A549 (cell line): ENCODE results near the gene BRPF1. TPM values are rescaled to one million over a fixed set of nuclear protein-coding genes. Genes with fewer than 3 reads are reported as not detected.

ENCODE experiments used
- ATAC-seq, 2 experiments: fragments of 200-7000 bp in 1 of 2; fragments of >200 bp in 1 of 2; cut with Nextera tagmentation in 1 of 2; cut with Tn5 transposase in 1 of 2; 3 replicates each; pipeline versions ENCODE4 v1.8.0 to v1.9.1; 2018 to 2020; ENCODE audit warnings: mild to moderate bottlenecking in 1 of 2, moderate library complexity in 1 of 2
- CTCF ChIA-PET: fragments of 300-600 bp; sonication (Branson Sonifier 250); formaldehyde crosslinking; extraction: SDS; loops from one replicate; lab custom pipeline; 2021; ENCODE audit warnings: antibody characterized with exemption, inconsistent platforms; lab: Yijun Ruan, JAX
- POLR2A ChIA-PET: fragments of 350-600 bp; formaldehyde crosslinking; extraction: SDS; loops from one replicate; lab custom pipeline; 2021; ENCODE audit warnings: antibody characterized with exemption, inconsistent platforms; lab: Yijun Ruan, JAX
- DNase-seq, 2 experiments: peaks; one replicate each; pipeline versions ENCODE4 v3.0.0 to v3.0.0-alpha.2; 2011 to 2016; ENCODE audit warnings: low read depth in 1 of 2, low spot score in 1 of 2
- FAIRE-seq: peaks from 2 replicates; lab custom pipeline; 2011; peaks lifted over from hg19 to GRCh38; lab: Jason Lieb, UNC
- H3K27ac ChIP-seq, 2 experiments: fragments of >200 bp; sonication (Bioruptor Twin); formaldehyde crosslinking; 3 replicates each; pipeline ENCODE4 v1.5.1; 2016 to 2017
- H3K4me1 ChIP-seq: fragments of >200 bp; sonication (Bioruptor Twin); formaldehyde crosslinking; 3 replicates; pipeline ENCODE4 v1.6.1; 2016
- H3K4me2 ChIP-seq: fragments of >200 bp; sonication (Bioruptor Twin); formaldehyde crosslinking; 3 replicates; pipeline ENCODE4 v1.6.1; 2016
- H3K4me3 ChIP-seq: fragments of >200 bp; sonication (Bioruptor Twin); formaldehyde crosslinking; 3 replicates; pipeline ENCODE4 v1.5.1; 2016
- H3K9me3 ChIP-seq: fragments of >200 bp; sonication (Bioruptor Twin); formaldehyde crosslinking; 3 replicates; pipeline ENCODE4 v1.6.1; 2016
- CBX8 ChIP-seq: fragments of 200-600 bp; sonication (generic); IDR thresholded peaks from 2 replicates; pipeline ENCODE4 v1.6.1; 2016
- CHD4 ChIP-seq: fragments of 200-600 bp; sonication (generic); IDR thresholded peaks from 2 replicates; pipeline ENCODE4 v1.6.1; 2016; ENCODE audit warnings: antibody characterized with exemption, mild to moderate bottlenecking, borderline replicate concordance
- ESRRA ChIP-seq: fragments of 150-350 bp; IDR thresholded peaks from 2 replicates; pipeline ENCODE4 v1.6.1; 2014; ENCODE audit warnings: mild to moderate bottlenecking, low read length, borderline replicate concordance
- JUN ChIP-seq, 2 experiments: fragments of >200 bp; sonication (Bioruptor Twin); formaldehyde crosslinking; IDR thresholded peaks; 2 replicates in 1 of 2; 3 replicates in 1 of 2; pipeline ENCODE4 v1.6.1; 2016 to 2017
- NFE2L2 ChIP-seq: fragments of 150-350 bp; conservative IDR thresholded peaks from 2 replicates; pipeline ENCODE4 v1.6.1; 2014; ENCODE audit warnings: low read length
- PHF8 ChIP-seq: fragments of 200-600 bp; sonication (generic); IDR thresholded peaks from 2 replicates; pipeline ENCODE4 v1.6.1; 2016; ENCODE audit warnings: low read depth, mild to moderate bottlenecking, antibody characterized with exemption, moderate library complexity, borderline replicate concordance
- RAD21 ChIP-seq, 2 experiments: fragments of >200 bp in 1 of 2; sonication (Bioruptor Twin) in 1 of 2; formaldehyde crosslinking in 1 of 2; IDR thresholded peaks in 1 of 2; conservative IDR thresholded peaks in 1 of 2; 2 replicates in 1 of 2; 3 replicates in 1 of 2; pipeline ENCODE4 v1.6.1; 2012 to 2018; ENCODE audit warnings: inconsistent platforms in 1 of 2
- REST ChIP-seq: fragments of 200-600 bp; sonication (generic); IDR thresholded peaks from 2 replicates; pipeline ENCODE4 v1.6.1; 2016; ENCODE audit warnings: antibody characterized with exemption, mild to moderate bottlenecking, moderate library complexity
- SREBF2 ChIP-seq: fragments of 450-650 bp; IDR thresholded peaks from 2 replicates; pipeline ENCODE4 v1.6.1; 2014; ENCODE audit warnings: mild to moderate bottlenecking, moderate library complexity
- WGBS: methylation state at CpG from one replicate; pipeline ENCODE4 v1.1.6; 2017; ENCODE audit errors: missing lambda C conversion rate; 5-methylcytosine and 5-hydroxymethylcytosine counted together
- polyA plus RNA-seq, 4 experiments: library from polyadenylated mRNA; depleted of rRNA in 3 of 4; stranded (reverse); fragments of >200 nt; fragmentation: RNase III in 1 of 4; extraction: RNeasy Plus Mini Kit Qiagen cat#74134 plus additional on column Dnase treatment in 1 of 4; gene quantifications; 2 replicates in 3 of 4; 3 replicates in 1 of 4; pipeline ENCODE4 v1.2.3, GENCODE V29; 2011 to 2017
- TF ChIP-seq, protein P1 (sequence below): IDR thresholded peaks from 2 replicates; pipeline ENCODE4 v1.6.1; 2012
- TF ChIP-seq, protein P2 (sequence below): fragments of 250-450 bp; sonication (Bioruptor Pico); IDR thresholded peaks from 2 replicates; pipeline ENCODE4 v1.5.0; 2020; ENCODE audit warnings: low read depth, mild to moderate bottlenecking, moderate library complexity

The BRPF1 gene
- polyA plus RNA-seq, 2 of the 4 experiments (the other 2 are of a cell fraction), result 8.6 to 12.4 TPM

GRCh38 chr3:9730657-9731205, 804 bp upstream of the BRPF1 start (continued):
- TF ChIP-seq RAD21 (conservative IDR thresholded peaks at IDR 0.05 in 1 of 2, IDR thresholded peaks at IDR 0.05 in 1 of 2), result no peak
- TF ChIP-seq JUN (IDR thresholded peaks at IDR 0.05), result no peak
- no peak for TF ChIP-seq REST
- TF ChIP-seq, protein P1, sequence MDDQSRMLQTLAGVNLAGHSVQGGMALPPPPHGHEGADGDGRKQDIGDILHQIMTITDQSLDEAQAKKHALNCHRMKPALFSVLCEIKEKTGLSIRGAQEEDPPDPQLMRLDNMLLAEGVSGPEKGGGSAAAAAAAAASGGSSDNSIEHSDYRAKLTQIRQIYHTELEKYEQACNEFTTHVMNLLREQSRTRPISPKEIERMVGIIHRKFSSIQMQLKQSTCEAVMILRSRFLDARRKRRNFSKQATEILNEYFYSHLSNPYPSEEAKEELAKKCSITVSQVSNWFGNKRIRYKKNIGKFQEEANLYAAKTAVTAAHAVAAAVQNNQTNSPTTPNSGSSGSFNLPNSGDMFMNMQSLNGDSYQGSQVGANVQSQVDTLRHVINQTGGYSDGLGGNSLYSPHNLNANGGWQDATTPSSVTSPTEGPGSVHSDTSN, result no peak
- TF ChIP-seq, protein P2, sequence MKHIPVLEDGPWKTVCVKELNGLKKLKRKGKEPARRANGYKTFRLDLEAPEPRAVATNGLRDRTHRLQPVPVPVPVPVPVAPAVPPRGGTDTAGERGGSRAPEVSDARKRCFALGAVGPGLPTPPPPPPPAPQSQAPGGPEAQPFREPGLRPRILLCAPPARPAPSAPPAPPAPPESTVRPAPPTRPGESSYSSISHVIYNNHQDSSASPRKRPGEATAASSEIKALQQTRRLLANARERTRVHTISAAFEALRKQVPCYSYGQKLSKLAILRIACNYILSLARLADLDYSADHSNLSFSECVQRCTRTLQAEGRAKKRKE (CRISPR knock-in tag), result no peak
- TF ChIP-seq, all 56 proteins: peak for 0

DNA sequence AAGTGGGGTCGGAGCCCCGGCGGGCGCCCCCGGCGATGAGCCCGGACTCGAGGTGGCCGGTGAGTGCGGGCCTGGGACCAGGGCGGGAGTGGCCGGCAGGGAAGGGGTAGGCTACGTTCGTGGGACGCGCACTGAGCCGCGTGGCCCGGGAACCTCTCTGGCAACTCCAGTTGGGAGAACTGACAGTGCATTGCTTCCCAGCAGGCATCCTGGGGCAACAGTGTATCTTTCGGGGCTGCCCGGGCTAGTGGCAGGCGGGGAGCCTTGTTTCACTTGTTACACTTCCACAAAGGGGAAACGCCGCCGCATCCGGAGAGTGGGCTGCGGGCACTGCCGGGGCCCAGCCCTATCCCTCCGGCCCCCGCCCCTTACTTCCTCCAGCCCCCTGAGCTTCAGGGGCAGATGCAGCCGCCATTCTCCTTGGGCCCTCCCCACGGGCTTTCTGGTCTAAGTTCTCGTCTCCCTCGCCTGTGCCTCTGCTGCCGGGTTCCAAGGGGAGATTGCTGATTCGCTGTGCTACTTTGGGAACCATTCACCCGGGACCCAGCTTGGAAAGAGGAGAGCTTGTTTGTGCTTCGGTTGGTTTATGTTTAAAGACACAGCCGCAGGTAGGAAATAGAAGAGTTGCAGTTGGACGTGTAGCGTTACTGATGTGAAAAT, 675 bp downstream of the BRPF1 start:
- DNase-seq (peak in 1 of 2 experiments; percentile 41), ATAC-seq (peak in 1 of 2 experiments; percentile 12; a peak in 3 of 6 replicates), FAIRE-seq (no peak)
- Histone ChIP-seq H3K9me3 (no peaks in the 10 kb centered on the region), H3K4me3 (peak overlapping the region; percentile 92), H3K4me2 (peak overlapping the region; percentile 97), H3K4me1 (peaks cover 16% of the 10 kb centered on the region), H3K27ac (peak overlapping the region; percentile 93 to 97)
- WGBS, result 6% methylated on average over 28 of the region's 41 CpGs
- ChIA-PET POLR2A (interaction anchor here (0.6 to 3.3 kb wide), 5 partner anchors 17 to 564 kb away, joined by 3 to 17 read pairs (median 8); partner anchors contain the start of genes ARPC4, OGG1 and TADA3), CTCF (interaction anchor here (1.7 to 2.8 kb wide), 5 partner anchors 12 to 193 kb away, joined by 3 to 18 read pairs (median 15); partner anchors contain the start of gene OGG1)
- TF ChIP-seq, protein P2 (CRISPR knock-in tag), result no peak
- TF ChIP-seq JUN (IDR thresholded peaks at IDR 0.05) (no peak), PHF8 (0 out of 2 replicates have a peak, but pooled peaks have one; percentile 3)

GRCh38 chr3:9732740-9733115, 1.2 kb downstream of the BRPF1 start:
- ChIA-PET POLR2A (interaction anchor here (0.6 to 3.3 kb wide), 2 partner anchors 17 to 563 kb away, joined by 8 to 17 read pairs; partner anchors contain the start of gene OGG1), CTCF (interaction anchor here (0.8 to 2.8 kb wide), 6 partner anchors 11 to 229 kb away, joined by 3 to 18 read pairs (median 9); partner anchors contain the start of gene OGG1)
- FAIRE-seq, result no peak
- H3K4me2 ChIP-seq, result peak overlapping the region; percentile 97
- H3K4me1 ChIP-seq, result peaks cover 16% of the 10 kb centered on the region
- WGBS, result 58% methylated on average over 7 of the region's 7 CpGs
- no peak for TF ChIP-seq NFE2L2
- TF ChIP-seq ESRRA, result no peak
- TF ChIP-seq SREBF2, result no peak
- no peak for TF ChIP-seq CBX8
- TF ChIP-seq CHD4, result no peak
- no peak for DNase-seq
- H3K4me3 ChIP-seq, result peak overlapping the region; percentile 92
- ATAC-seq, result no peak
- no peaks in the 10 kb centered on the region for H3K9me3 ChIP-seq
- peak overlapping the region; percentile 93 to 97; a peak in 4 of 6 replicates for H3K27ac ChIP-seq
